ENCODE data around the gene RPUSD3.

RPUSD3 gene

GRCh38 chr3:9886328-9886727 lies 42.5 kb upstream of the RPUSD3 start:
- DNase-seq (ENCODE audit: low spot score) = no peak
- TF ChIP-seq, protein P1, sequence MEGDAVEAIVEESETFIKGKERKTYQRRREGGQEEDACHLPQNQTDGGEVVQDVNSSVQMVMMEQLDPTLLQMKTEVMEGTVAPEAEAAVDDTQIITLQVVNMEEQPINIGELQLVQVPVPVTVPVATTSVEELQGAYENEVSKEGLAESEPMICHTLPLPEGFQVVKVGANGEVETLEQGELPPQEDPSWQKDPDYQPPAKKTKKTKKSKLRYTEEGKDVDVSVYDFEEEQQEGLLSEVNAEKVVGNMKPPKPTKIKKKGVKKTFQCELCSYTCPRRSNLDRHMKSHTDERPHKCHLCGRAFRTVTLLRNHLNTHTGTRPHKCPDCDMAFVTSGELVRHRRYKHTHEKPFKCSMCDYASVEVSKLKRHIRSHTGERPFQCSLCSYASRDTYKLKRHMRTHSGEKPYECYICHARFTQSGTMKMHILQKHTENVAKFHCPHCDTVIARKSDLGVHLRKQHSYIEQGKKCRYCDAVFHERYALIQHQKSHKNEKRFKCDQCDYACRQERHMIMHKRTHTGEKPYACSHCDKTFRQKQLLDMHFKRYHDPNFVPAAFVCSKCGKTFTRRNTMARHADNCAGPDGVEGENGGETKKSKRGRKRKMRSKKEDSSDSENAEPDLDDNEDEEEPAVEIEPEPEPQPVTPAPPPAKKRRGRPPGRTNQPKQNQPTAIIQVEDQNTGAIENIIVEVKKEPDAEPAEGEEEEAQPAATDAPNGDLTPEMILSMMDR (IDR thresholded peaks at IDR 0.05; ENCODE audit: borderline replicate concordance, control extremely low read depth, extremely low read depth, insufficient read depth, missing control alignments) = no peak
- in situ Hi-C loops (cut with MboI; ENCODE audit: low sequenced_read_pairs, unreplicated experiment) = no loop called here

- in situ Hi-C loops (cut with MboI; ENCODE audit: low sequenced_read_pairs, unreplicated experiment) = no loop called here
- no peak for DNase-seq (ENCODE audit: low spot score)
- TF ChIP-seq, protein P1 (IDR thresholded peaks at IDR 0.05; ENCODE audit: borderline replicate concordance, control extremely low read depth, extremely low read depth, insufficient read depth, missing control alignments) = no peak
These were observed 40.9 kb upstream of the RPUSD3 start for GRCh38 chr3:9884555-9885165.

DNA sequence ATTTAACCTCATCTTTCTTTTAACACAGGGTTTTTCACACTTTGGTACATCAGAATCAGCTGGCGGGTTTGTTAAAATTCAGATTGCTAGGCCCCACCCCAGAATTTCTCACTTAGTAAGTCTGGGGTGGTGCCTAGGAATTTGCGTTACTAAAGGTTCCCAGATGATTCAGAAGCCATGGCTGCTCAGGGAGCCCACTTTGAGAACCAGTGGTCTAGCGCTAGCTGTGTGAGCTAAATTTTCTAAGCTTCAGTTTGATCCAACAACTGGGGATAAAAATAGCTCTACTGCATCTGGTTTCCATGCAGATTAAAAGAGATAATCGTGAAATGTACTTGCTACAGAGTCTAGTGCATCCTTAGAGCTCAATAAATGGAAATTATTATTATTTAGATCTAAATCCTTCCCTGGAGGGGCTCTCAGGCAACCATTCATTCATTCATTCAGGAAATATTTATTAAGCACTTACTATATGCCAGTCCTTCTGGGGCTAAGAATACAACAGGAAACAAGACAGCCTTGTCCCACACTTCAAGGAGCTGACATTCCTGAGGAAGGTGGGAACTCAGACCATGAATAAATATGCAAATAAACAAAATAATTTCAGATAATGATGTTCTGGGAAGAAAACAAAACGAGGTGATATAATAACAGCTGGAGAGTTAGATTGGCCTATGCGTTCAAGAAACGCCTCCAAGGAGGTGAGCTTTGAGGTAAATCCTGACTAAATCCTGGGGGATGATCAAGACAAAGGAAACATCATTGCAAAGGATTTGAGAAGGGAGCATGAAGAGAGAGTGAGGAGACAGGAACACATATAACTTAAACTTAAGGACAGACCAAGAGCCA lies 40.1 kb upstream of the RPUSD3 start:
- TF ChIP-seq, protein P1 (IDR thresholded peaks at IDR 0.05; ENCODE audit: borderline replicate concordance, control extremely low read depth, extremely low read depth, insufficient read depth, missing control alignments) = no peak
- DNase-seq (ENCODE audit: low spot score) = no peak
- in situ Hi-C loops (cut with MboI; ENCODE audit: low sequenced_read_pairs, unreplicated experiment) = no loop called here

DNA sequence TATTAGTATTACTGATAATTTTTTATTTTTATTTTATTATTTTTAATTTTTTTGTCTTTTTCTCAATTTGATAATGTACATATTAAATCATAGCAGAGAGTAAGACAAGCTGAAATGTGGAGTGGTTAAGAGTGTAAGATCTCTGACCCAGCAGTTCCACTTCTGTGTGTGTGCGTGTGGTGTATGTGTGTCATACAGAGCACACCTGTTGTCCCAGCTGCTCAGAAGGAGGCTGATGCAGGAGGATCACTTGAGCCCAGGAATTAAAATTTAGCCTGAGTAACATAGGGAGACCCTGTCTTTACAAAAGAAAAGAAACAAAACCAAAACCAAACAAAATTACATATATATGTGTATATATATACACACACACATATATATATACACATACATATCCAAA lies 37.6 kb upstream of the RPUSD3 start:
- TF ChIP-seq, protein P1 (IDR thresholded peaks at IDR 0.05; ENCODE audit: borderline replicate concordance, control extremely low read depth, extremely low read depth, insufficient read depth, missing control alignments) = no peak
- DNase-seq (ENCODE audit: low spot score) = no peak
- in situ Hi-C loops (cut with MboI; ENCODE audit: low sequenced_read_pairs, unreplicated experiment) = no loop called here

- TF ChIP-seq, protein P1 (IDR thresholded peaks at IDR 0.05; ENCODE audit: borderline replicate concordance, control extremely low read depth, extremely low read depth, insufficient read depth, missing control alignments) = no peak
- DNase-seq (ENCODE audit: low spot score) = peak; percentile 49
- in situ Hi-C loops (cut with MboI; ENCODE audit: low sequenced_read_pairs, unreplicated experiment) = no loop called here
These were observed 36.2 kb upstream of the RPUSD3 start, which contains the start of gene CIDEC for GRCh38 chr3:9879830-9880549. Gene CIDEC, minus strand, starts transcription at chr3:9880253. Its CDS starts 1,767 bp downstream, at chr3:9878486.

GRCh38 chr3:9878700-9879099 lies 34.9 kb upstream of the RPUSD3 start:
- in situ Hi-C loops (cut with MboI; ENCODE audit: low sequenced_read_pairs, unreplicated experiment) = no loop called here
- TF ChIP-seq, protein P1 (IDR thresholded peaks at IDR 0.05; ENCODE audit: borderline replicate concordance, control extremely low read depth, extremely low read depth, insufficient read depth, missing control alignments) = no peak
- DNase-seq (ENCODE audit: low spot score) = no peak

Measured in GM13976 (cell line).